Endothelial cell of umbilical vein (primary cell): Measurements from ENCODE around the gene AGXT.

Experiments used
- JUN ChIP-seq: IDR thresholded peaks from 2 replicates; pipeline ENCODE4 v1.6.1; 2011; ENCODE audit warnings: borderline replicate concordance, low read depth; ENCODE audit not compliant: insufficient read length, insufficient read depth
- POLR2A ChIP-seq: IDR thresholded peaks from 2 replicates; pipeline ENCODE4 v1.6.1; 2012; ENCODE audit warnings: low read depth, mild to moderate bottlenecking, control low read depth, low read length
- POLR2AphosphoS5 ChIP-seq: IDR thresholded peaks from 2 replicates; pipeline ENCODE4 v1.6.1; 2012; ENCODE audit warnings: low read depth, mild to moderate bottlenecking, control low read depth, low read length, moderate library complexity; ENCODE audit not compliant: insufficient read depth
- TF ChIP-seq, protein P1 (sequence below), 2 donors: IDR thresholded peaks; 1 replicate in 1 of 2; 2 replicates in 1 of 2; pipeline ENCODE4 v1.5.1; 2011; ENCODE audit warnings: low read length in 2 of 2, mild to moderate bottlenecking in 2 of 2, moderate library complexity in 2 of 2, control low read depth in 1 of 2, inconsistent platforms in 1 of 2, low read depth in 1 of 2; ENCODE audit not compliant: insufficient read depth in 1 of 2; ENCODE audit errors: extremely low read depth in 1 of 2
- TF ChIP-seq, protein P2 (sequence below): IDR thresholded peaks from 2 replicates; pipeline ENCODE4 v1.6.1; 2011; ENCODE audit not compliant: insufficient read depth, insufficient read length

GRCh38 chr2:240858321-240858720 is 10.3 kb upstream of the AGXT start:
- TF ChIP-seq POLR2A = no peak
- TF ChIP-seq, protein P1, sequence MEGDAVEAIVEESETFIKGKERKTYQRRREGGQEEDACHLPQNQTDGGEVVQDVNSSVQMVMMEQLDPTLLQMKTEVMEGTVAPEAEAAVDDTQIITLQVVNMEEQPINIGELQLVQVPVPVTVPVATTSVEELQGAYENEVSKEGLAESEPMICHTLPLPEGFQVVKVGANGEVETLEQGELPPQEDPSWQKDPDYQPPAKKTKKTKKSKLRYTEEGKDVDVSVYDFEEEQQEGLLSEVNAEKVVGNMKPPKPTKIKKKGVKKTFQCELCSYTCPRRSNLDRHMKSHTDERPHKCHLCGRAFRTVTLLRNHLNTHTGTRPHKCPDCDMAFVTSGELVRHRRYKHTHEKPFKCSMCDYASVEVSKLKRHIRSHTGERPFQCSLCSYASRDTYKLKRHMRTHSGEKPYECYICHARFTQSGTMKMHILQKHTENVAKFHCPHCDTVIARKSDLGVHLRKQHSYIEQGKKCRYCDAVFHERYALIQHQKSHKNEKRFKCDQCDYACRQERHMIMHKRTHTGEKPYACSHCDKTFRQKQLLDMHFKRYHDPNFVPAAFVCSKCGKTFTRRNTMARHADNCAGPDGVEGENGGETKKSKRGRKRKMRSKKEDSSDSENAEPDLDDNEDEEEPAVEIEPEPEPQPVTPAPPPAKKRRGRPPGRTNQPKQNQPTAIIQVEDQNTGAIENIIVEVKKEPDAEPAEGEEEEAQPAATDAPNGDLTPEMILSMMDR (IDR thresholded peaks at IDR 0.05; ENCODE audit: extremely low read depth in 1 of 2, insufficient read depth in 1 of 2, low read depth in 1 of 2, low read length in 2 of 2) = no peak
- TF ChIP-seq, protein P2, sequence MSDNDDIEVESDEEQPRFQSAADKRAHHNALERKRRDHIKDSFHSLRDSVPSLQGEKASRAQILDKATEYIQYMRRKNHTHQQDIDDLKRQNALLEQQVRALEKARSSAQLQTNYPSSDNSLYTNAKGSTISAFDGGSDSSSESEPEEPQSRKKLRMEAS = no peak
- TF ChIP-seq JUN = no peak
- TF ChIP-seq POLR2AphosphoS5 = no peak
